Measurements from ENCODE around the gene NLK. TPM values are rescaled to one million over a fixed set of nuclear protein-coding genes. Genes with fewer than 3 reads are reported as not detected.
A peak's percentile ranks its signal among the peaks of the same experiment; 100 is the strongest.

The NLK gene
- total RNA-seq, 2 experiments from 2014 or later, result 8.7 to 8.8 TPM

- H3K9me3 Mint-ChIP-seq, result no peaks in the 10 kb centered on the region
- no peak overlapping the region for H3K27ac Mint-ChIP-seq
- CTCF ChIA-PET, result interaction anchor here (1.2 kb wide), 1 partner anchor 16 kb away, joined by 3 read pairs; no protein-coding TSS in a partner anchor
- DNase-seq, result no peak
- peak overlapping the region; percentile 81 for H3K4me3 Mint-ChIP-seq
- peaks cover 50% of the 10 kb centered on the region for H3K4me1 Mint-ChIP-seq (ENCODE audit: low read depth)
- intact Hi-C loops (cut with micrococcal nuclease), result loop anchor here (1.0 to 10.0 kb wide), 7 partner anchors 35 to 557 kb away; partner anchors contain the start of genes ALDOC, IFT20, PIGS and SPAG5
- H3K36me3 Mint-ChIP-seq (ENCODE audit: low read depth), result peaks cover 2% of the 10 kb centered on the region
- H3K27me3 Mint-ChIP-seq (ENCODE audit: low read depth), result no peaks in the 10 kb centered on the region
These were observed 427 bp upstream of the NLK start for GRCh38 chr17:28041844-28042656.

- no peaks in the 10 kb centered on the region for H3K27me3 Mint-ChIP-seq (ENCODE audit: low read depth)
- intact Hi-C loops (cut with micrococcal nuclease), result loop anchor here (5.0 to 10.0 kb wide), 5 partner anchors 34 to 532 kb away; partner anchors contain the start of genes ALDOC, IFT20, PIGS and TNFAIP1
- H3K9me3 Mint-ChIP-seq, result no peaks in the 10 kb centered on the region
- CTCF ChIA-PET, result interaction anchor here (0.5 to 1.2 kb wide), 3 partner anchors 15 to 238 kb away, joined by 3 read pairs; no protein-coding TSS in a partner anchor
- H3K4me1 Mint-ChIP-seq (ENCODE audit: low read depth), result peaks cover 56% of the 10 kb centered on the region
- no peak for DNase-seq
- no peak overlapping the region for H3K27ac Mint-ChIP-seq
- H3K4me3 Mint-ChIP-seq, result peak overlapping the region; percentile 79
- H3K36me3 Mint-ChIP-seq (ENCODE audit: low read depth), result peaks cover 2% of the 10 kb centered on the region
These were observed 329 bp downstream of the NLK start for GRCh38 chr17:28042721-28043291.

- Mint-ChIP-seq H3K27ac (no peak overlapping the region), H3K9me3 (no peaks in the 10 kb centered on the region), H3K4me3 (peak overlapping the region; percentile 79), H3K4me1 (ENCODE audit: low read depth) (peaks cover 61% of the 10 kb centered on the region), H3K27me3 (ENCODE audit: low read depth) (no peaks in the 10 kb centered on the region), H3K36me3 (ENCODE audit: low read depth) (peaks cover 2% of the 10 kb centered on the region)
- DNase-seq, result no peak
- CTCF ChIA-PET, result interaction anchor here (0.5 to 1.2 kb wide), 3 partner anchors 15 to 238 kb away, joined by 3 read pairs; no protein-coding TSS in a partner anchor
- intact Hi-C loops (cut with micrococcal nuclease), result loop anchor here (5.0 to 10.0 kb wide), 5 partner anchors 34 to 532 kb away; partner anchors contain the start of genes ALDOC, IFT20, PIGS and TNFAIP1
These were observed 819 bp downstream of the NLK start for GRCh38 chr17:28043296-28043695.

- Mint-ChIP-seq H3K27me3 (ENCODE audit: low read depth) (no peaks in the 10 kb centered on the region), H3K9me3 (no peaks in the 10 kb centered on the region), H3K4me3 (peak overlapping the region; percentile 79), H3K27ac (no peak overlapping the region), H3K4me1 (ENCODE audit: low read depth) (peaks cover 65% of the 10 kb centered on the region), H3K36me3 (ENCODE audit: low read depth) (peaks cover 2% of the 10 kb centered on the region)
- CTCF ChIA-PET, result interaction anchor here (1.2 kb wide), 1 partner anchor 239 kb away, joined by 3 read pairs; no protein-coding TSS in a partner anchor
- intact Hi-C loops (cut with micrococcal nuclease), result loop anchor here (5.0 to 10.0 kb wide), 5 partner anchors 34 to 531 kb away; partner anchors contain the start of genes ALDOC, IFT20, PIGS and TNFAIP1
- no peak for DNase-seq
These were observed 1.3 kb downstream of the NLK start for GRCh38 chr17:28043741-28044140.

- H3K4me1 Mint-ChIP-seq (ENCODE audit: low read depth), result peaks cover 72% of the 10 kb centered on the region
- no peak for DNase-seq
These were observed 2.8 kb downstream of the NLK start for GRCh38 chr17:28045304-28045703.

GRCh38 chr17:28046034-28046825 is 3.8 kb downstream of the NLK start:
- H3K9me3 Mint-ChIP-seq, result no peaks in the 10 kb centered on the region
- H3K4me1 Mint-ChIP-seq (ENCODE audit: low read depth), result peaks cover 73% of the 10 kb centered on the region
- CTCF ChIA-PET, result no interaction called here
- DNase-seq, result no peak
- no peak overlapping the region for H3K27ac Mint-ChIP-seq
- no peak overlapping the region for H3K4me3 Mint-ChIP-seq
- intact Hi-C loops (cut with micrococcal nuclease), result loop anchor here (1.0 to 10.0 kb wide), 7 partner anchors 41 to 579 kb away; partner anchors contain the start of genes ALDOC, IFT20, PIGS and TNFAIP1
- H3K36me3 Mint-ChIP-seq (ENCODE audit: low read depth), result peaks cover 2% of the 10 kb centered on the region
- no peaks in the 10 kb centered on the region for H3K27me3 Mint-ChIP-seq (ENCODE audit: low read depth)

More at GRCh38 chr17:28045304-28045703, 2.8 kb downstream of the NLK start:
- H3K9me3 Mint-ChIP-seq, result no peaks in the 10 kb centered on the region
- CTCF ChIA-PET, result no interaction called here
- intact Hi-C loops (cut with micrococcal nuclease), result loop anchor here (5.0 to 10.0 kb wide), 5 partner anchors 42 to 529 kb away; partner anchors contain the start of genes ALDOC, IFT20, PIGS and TNFAIP1
- H3K36me3 Mint-ChIP-seq (ENCODE audit: low read depth), result peaks cover 2% of the 10 kb centered on the region
- no peaks in the 10 kb centered on the region for H3K27me3 Mint-ChIP-seq (ENCODE audit: low read depth)
- no peak overlapping the region for H3K27ac Mint-ChIP-seq
- H3K4me3 Mint-ChIP-seq, result no peak overlapping the region

- H3K27ac Mint-ChIP-seq, result no peak overlapping the region
- CTCF ChIA-PET, result no interaction called here
- no peaks in the 10 kb centered on the region for H3K27me3 Mint-ChIP-seq (ENCODE audit: low read depth)
- H3K4me3 Mint-ChIP-seq, result no peak overlapping the region
- peaks cover 72% of the 10 kb centered on the region for H3K4me1 Mint-ChIP-seq (ENCODE audit: low read depth)
- peaks cover 2% of the 10 kb centered on the region for H3K36me3 Mint-ChIP-seq (ENCODE audit: low read depth)
- H3K9me3 Mint-ChIP-seq, result no peaks in the 10 kb centered on the region
- intact Hi-C loops (cut with micrococcal nuclease), result loop anchor here (2.0 to 10.0 kb wide), 6 partner anchors 39 to 581 kb away; partner anchors contain the start of genes ALDOC, IFT20, PIGS and TNFAIP1
- no peak for DNase-seq
These were observed 5.3 kb downstream of the NLK start for GRCh38 chr17:28047806-28048205.

- no peak overlapping the region for H3K4me3 Mint-ChIP-seq
- H3K27me3 Mint-ChIP-seq (ENCODE audit: low read depth), result no peaks in the 10 kb centered on the region
- intact Hi-C loops (cut with micrococcal nuclease), result loop anchor here (1.0 to 10.0 kb wide), 6 partner anchors 8 to 526 kb away; partner anchors contain the start of genes ALDOC, IFT20, PIGS and TNFAIP1
- peaks cover 2% of the 10 kb centered on the region for H3K36me3 Mint-ChIP-seq (ENCODE audit: low read depth)
- no peaks in the 10 kb centered on the region for H3K9me3 Mint-ChIP-seq
- H3K27ac Mint-ChIP-seq, result no peak overlapping the region
- CTCF ChIA-PET, result interaction anchor here (1.0 kb wide), 1 partner anchor 289 kb away, joined by 3 read pairs; no protein-coding TSS in a partner anchor
- peaks cover 73% of the 10 kb centered on the region for H3K4me1 Mint-ChIP-seq (ENCODE audit: low read depth)
- no peak for DNase-seq
These were observed 6.6 kb downstream of the NLK start for GRCh38 chr17:28049071-28049470.

- intact Hi-C loops (cut with micrococcal nuclease), result no loop called here
- H3K4me1 Mint-ChIP-seq (ENCODE audit: low read depth), result peaks cover 61% of the 10 kb centered on the region
- H3K9me3 Mint-ChIP-seq, result no peaks in the 10 kb centered on the region
- CTCF ChIA-PET, result no interaction called here
- no peak for DNase-seq
- H3K27ac Mint-ChIP-seq, result no peak overlapping the region
- H3K4me3 Mint-ChIP-seq, result no peak overlapping the region
- H3K27me3 Mint-ChIP-seq (ENCODE audit: low read depth), result no peaks in the 10 kb centered on the region
- no peaks in the 10 kb centered on the region for H3K36me3 Mint-ChIP-seq (ENCODE audit: low read depth)
These were observed 10.7 kb downstream of the NLK start for GRCh38 chr17:28053044-28053670.

GRCh38 chr17:28053725-28054124 is 11.2 kb downstream of the NLK start:
- DNase-seq, result no peak
- peaks cover 61% of the 10 kb centered on the region for H3K4me1 Mint-ChIP-seq (ENCODE audit: low read depth)
- intact Hi-C loops (cut with micrococcal nuclease), result no loop called here
- no peak overlapping the region for H3K27ac Mint-ChIP-seq
- CTCF ChIA-PET, result interaction anchor here (1.4 kb wide), 1 partner anchor 160 kb away, joined by 3 read pairs; no protein-coding TSS in a partner anchor
- H3K9me3 Mint-ChIP-seq, result no peaks in the 10 kb centered on the region
- no peaks in the 10 kb centered on the region for H3K36me3 Mint-ChIP-seq (ENCODE audit: low read depth)
- H3K4me3 Mint-ChIP-seq, result no peak overlapping the region
- H3K27me3 Mint-ChIP-seq (ENCODE audit: low read depth), result no peaks in the 10 kb centered on the region

- Mint-ChIP-seq H3K9me3 (no peaks in the 10 kb centered on the region), H3K4me1 (ENCODE audit: low read depth) (peaks cover 51% of the 10 kb centered on the region), H3K4me3 (no peak overlapping the region), H3K27ac (no peak overlapping the region), H3K36me3 (ENCODE audit: low read depth) (no peaks in the 10 kb centered on the region), H3K27me3 (ENCODE audit: low read depth) (no peaks in the 10 kb centered on the region)
- intact Hi-C loops (cut with micrococcal nuclease), result no loop called here
- CTCF ChIA-PET, result interaction anchor here (0.6 to 1.0 kb wide), 3 partner anchors 18 to 692 kb away, joined by 3 to 4 read pairs (median 3); no protein-coding TSS in a partner anchor
- DNase-seq, result no peak
These were observed 13.2 kb downstream of the NLK start for GRCh38 chr17:28055546-28056275.

All from activated naive CD4-positive, alpha-beta T cell treated with anti-CD3 and anti-CD28 coated beads for 36 hours (primary cell).